Activated naive CD8-positive, alpha-beta T cell treated with anti-CD3 and anti-CD28 coated beads, Interleukin-2, amount 50 U/mL, for 24 hours (primary cell): ENCODE data around the gene KRT1.

ENCODE experiments used
- ATAC-seq: fragments of 150-1000 bp; cut with Tn5 transposase; one replicate; pipeline ENCODE4 v1.10.0; 2021
- DNase-seq: peaks from one replicate; pipeline ENCODE4 v3.0.0; 2021
- H3K27ac Mint-ChIP-seq: one replicate; pipeline ENCODE4 v1.8.0; 2021; ENCODE audit warnings: mild to moderate bottlenecking, mixed read lengths
- H3K27me3 Mint-ChIP-seq: one replicate; pipeline ENCODE4 v1.8.0; 2021; ENCODE audit warnings: mixed read lengths
- H3K36me3 Mint-ChIP-seq: one replicate; pipeline ENCODE4 v1.8.0; 2021; ENCODE audit warnings: low read depth, mixed read lengths
- H3K4me1 Mint-ChIP-seq: one replicate; pipeline ENCODE4 v1.8.0; 2021; ENCODE audit warnings: mixed read lengths
- H3K4me3 Mint-ChIP-seq: one replicate; pipeline ENCODE4 v1.8.0; 2021; ENCODE audit warnings: mild to moderate bottlenecking, moderate library complexity, mixed read lengths
- H3K9me3 Mint-ChIP-seq: one replicate; pipeline ENCODE4 v1.8.0; 2021; ENCODE audit warnings: mixed read lengths

KRT1 gene

DNA sequence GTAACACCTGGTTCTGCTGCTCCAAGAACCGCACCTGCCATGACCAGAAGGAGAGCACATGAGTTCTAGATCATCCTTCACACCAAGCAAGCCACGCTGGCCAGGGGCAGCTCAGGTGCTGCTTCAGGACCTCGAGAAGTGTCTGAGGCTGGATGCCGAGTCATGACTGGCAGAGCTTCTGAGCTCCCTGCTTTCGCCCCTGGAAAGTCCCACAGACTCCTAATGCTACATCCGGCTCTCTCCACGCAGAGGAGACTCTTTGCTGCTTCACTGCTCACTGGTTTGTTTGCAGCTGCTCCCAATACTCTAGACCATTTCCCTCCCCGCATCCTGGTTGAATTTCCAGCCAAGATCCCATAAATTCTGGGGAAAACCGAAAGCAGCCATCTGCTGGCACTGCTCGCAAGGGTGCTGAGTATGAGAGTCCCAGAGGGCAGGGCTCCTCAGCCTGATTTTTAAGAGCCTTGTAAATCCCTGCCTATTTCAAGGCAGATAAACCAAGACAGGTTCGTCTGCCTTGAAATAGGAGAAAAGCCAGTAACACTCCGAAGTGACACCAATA lies 29.6 kb downstream of the KRT1 start:
- Mint-ChIP-seq H3K4me3 (no peak overlapping the region), H3K9me3 (no peaks in the 10 kb centered on the region), H3K27me3 (no peaks in the 10 kb centered on the region), H3K4me1 (peaks cover 34% of the 10 kb centered on the region), H3K36me3 (no peaks in the 10 kb centered on the region), H3K27ac (no peak overlapping the region)
- DNase-seq, result no peak
- ATAC-seq, result no peak

GRCh38 chr12:52649066-52649465 lies 31.1 kb downstream of the KRT1 start:
- H3K4me3 Mint-ChIP-seq, result no peak overlapping the region
- H3K9me3 Mint-ChIP-seq, result no peaks in the 10 kb centered on the region
- no peaks in the 10 kb centered on the region for H3K36me3 Mint-ChIP-seq
- H3K27me3 Mint-ChIP-seq, result no peaks in the 10 kb centered on the region
- no peak overlapping the region for H3K27ac Mint-ChIP-seq
- DNase-seq, result no peak
- no peak for ATAC-seq
- H3K4me1 Mint-ChIP-seq, result peaks cover 48% of the 10 kb centered on the region

DNA sequence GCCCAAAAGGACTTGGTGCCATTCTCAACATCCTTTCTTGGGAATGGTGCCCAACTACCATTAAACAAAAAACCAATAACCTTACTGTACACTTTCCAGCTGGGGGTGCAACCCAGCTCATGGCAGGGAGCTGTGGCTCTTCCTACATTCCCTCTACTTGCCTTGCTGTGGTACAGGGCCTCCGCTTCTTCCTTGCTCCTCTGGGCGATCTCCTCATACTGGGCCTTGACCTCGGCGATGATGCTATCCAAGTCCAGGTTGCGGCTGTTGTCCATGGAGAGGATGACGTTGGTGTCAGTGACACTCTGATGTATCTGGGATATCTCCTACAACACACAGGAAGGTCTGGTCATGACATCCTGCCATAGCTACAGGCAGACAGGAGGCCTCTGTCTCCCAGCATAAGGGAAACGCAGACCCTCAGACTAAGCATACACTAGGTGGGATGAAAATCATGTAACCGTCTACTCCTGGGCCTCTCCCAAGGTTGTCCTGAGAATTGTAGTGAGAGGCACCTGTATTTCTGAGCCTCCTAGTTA lies 32.1 kb downstream of the KRT1 start:
- H3K4me3 Mint-ChIP-seq, result no peak overlapping the region
- H3K27ac Mint-ChIP-seq, result no peak overlapping the region
- peaks cover 51% of the 10 kb centered on the region for H3K4me1 Mint-ChIP-seq
- no peaks in the 10 kb centered on the region for H3K36me3 Mint-ChIP-seq
- no peaks in the 10 kb centered on the region for H3K27me3 Mint-ChIP-seq
- ATAC-seq (no peak), DNase-seq (no peak)
- no peaks in the 10 kb centered on the region for H3K9me3 Mint-ChIP-seq

DNA sequence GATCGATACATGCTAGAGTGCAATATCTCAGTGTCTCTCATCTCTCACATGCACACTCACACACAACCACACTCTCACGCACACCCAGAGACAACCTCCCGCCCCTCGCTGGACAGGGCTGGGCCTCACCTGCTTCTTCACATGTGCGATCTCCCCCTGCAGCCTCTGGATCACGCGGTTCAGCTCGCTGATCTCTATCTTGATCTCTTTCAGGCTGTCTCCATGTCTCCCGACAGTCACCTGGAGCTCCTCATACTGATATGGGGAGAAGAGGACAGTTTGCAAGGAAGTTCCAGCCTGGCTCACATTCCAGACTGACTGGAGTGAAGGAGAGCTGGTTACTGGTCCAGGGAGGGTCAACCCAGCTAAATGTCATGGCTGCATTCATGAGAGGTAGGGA lies 32.6 kb downstream of the KRT1 start:
- H3K27ac Mint-ChIP-seq, result no peak overlapping the region
- ATAC-seq (no peak), DNase-seq (no peak)
- H3K9me3 Mint-ChIP-seq, result no peaks in the 10 kb centered on the region
- no peaks in the 10 kb centered on the region for H3K27me3 Mint-ChIP-seq
- H3K36me3 Mint-ChIP-seq, result no peaks in the 10 kb centered on the region
- H3K4me1 Mint-ChIP-seq, result peaks cover 53% of the 10 kb centered on the region
- H3K4me3 Mint-ChIP-seq, result no peak overlapping the region

GRCh38 chr12:52646613-52647012 lies 33.6 kb downstream of the KRT1 start:
- H3K27me3 Mint-ChIP-seq, result no peaks in the 10 kb centered on the region
- ATAC-seq (no peak), DNase-seq (no peak)
- no peak overlapping the region for H3K4me3 Mint-ChIP-seq
- H3K9me3 Mint-ChIP-seq, result no peaks in the 10 kb centered on the region
- no peaks in the 10 kb centered on the region for H3K36me3 Mint-ChIP-seq
- peaks cover 61% of the 10 kb centered on the region for H3K4me1 Mint-ChIP-seq
- H3K27ac Mint-ChIP-seq, result no peak overlapping the region

GRCh38 chr12:52645982-52646381 lies 34.2 kb downstream of the KRT1 start:
- no peaks in the 10 kb centered on the region for H3K9me3 Mint-ChIP-seq
- no peaks in the 10 kb centered on the region for H3K36me3 Mint-ChIP-seq
- H3K4me1 Mint-ChIP-seq, result peaks cover 65% of the 10 kb centered on the region
- H3K27me3 Mint-ChIP-seq, result no peaks in the 10 kb centered on the region
- ATAC-seq (no peak), DNase-seq (no peak)
- H3K27ac Mint-ChIP-seq, result no peak overlapping the region
- no peak overlapping the region for H3K4me3 Mint-ChIP-seq

GRCh38 chr12:52645120-52645761 lies 35.0 kb downstream of the KRT1 start:
- DNase-seq (no peak), ATAC-seq (peak; percentile 76)
- H3K27me3 Mint-ChIP-seq, result no peaks in the 10 kb centered on the region
- peaks cover 67% of the 10 kb centered on the region for H3K4me1 Mint-ChIP-seq
- H3K27ac Mint-ChIP-seq, result peak overlapping the region; percentile 73
- H3K4me3 Mint-ChIP-seq, result no peak overlapping the region
- H3K9me3 Mint-ChIP-seq, result no peaks in the 10 kb centered on the region
- H3K36me3 Mint-ChIP-seq, result no peaks in the 10 kb centered on the region

DNA sequence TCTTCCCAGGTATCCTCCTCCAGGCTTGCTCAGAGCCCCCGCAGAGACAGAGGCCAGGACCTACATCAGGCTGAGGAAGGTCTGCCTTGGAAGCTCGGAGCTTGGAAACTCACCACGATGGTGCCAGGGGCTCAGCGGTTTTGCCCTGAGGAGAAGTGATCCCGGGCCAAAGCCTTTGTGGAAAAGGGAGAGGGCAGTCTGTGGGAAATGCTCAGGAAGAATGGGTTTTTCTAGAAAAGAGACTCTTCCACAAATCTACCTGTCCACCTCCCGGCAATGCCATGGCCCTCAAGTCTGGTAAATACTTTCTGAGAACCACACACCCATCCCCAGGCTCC lies 36.2 kb downstream of the KRT1 start:
- peaks cover 62% of the 10 kb centered on the region for H3K4me1 Mint-ChIP-seq
- H3K4me3 Mint-ChIP-seq, result no peak overlapping the region
- no peak for DNase-seq
- H3K27me3 Mint-ChIP-seq, result no peaks in the 10 kb centered on the region
- ATAC-seq, result no peak
- no peak overlapping the region for H3K27ac Mint-ChIP-seq
- no peaks in the 10 kb centered on the region for H3K9me3 Mint-ChIP-seq
- no peaks in the 10 kb centered on the region for H3K36me3 Mint-ChIP-seq

GRCh38 chr12:52643233-52644077 lies 36.8 kb downstream of the KRT1 start:
- Mint-ChIP-seq H3K36me3 (no peaks in the 10 kb centered on the region), H3K9me3 (no peaks in the 10 kb centered on the region), H3K4me1 (peaks cover 58% of the 10 kb centered on the region), H3K27me3 (no peaks in the 10 kb centered on the region), H3K27ac (no peak overlapping the region), H3K4me3 (no peak overlapping the region)
- ATAC-seq (no peak), DNase-seq (no peak)

- Mint-ChIP-seq H3K27me3 (no peaks in the 10 kb centered on the region), H3K27ac (no peak overlapping the region), H3K4me3 (no peak overlapping the region), H3K9me3 (no peaks in the 10 kb centered on the region), H3K4me1 (peaks cover 46% of the 10 kb centered on the region), H3K36me3 (no peaks in the 10 kb centered on the region)
- ATAC-seq (no peak), DNase-seq (no peak)
Observed at GRCh38 chr12:52641468-52641867, 38.7 kb downstream of the KRT1 start.

DNA sequence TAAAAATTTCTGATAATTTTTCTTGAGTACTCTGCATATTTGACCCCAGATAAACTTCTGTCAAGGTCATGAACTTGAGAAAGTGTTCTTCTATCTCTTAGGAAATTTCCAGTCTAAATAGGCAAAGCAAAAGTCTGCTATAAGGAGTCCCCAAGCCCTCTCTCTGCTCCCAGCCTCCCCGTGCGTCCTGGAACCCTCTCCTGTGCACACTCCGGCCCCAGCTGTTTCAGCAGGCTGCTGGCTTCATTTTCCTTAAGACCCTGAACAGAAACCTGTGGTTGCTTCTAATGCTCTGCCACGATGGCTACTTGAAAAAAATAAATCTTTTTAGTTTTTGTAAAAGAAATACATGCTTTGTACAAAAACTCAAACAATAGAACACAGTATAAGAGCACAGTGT lies 42.9 kb downstream of the KRT1 start:
- Mint-ChIP-seq H3K27me3 (no peaks in the 10 kb centered on the region), H3K27ac (no peak overlapping the region), H3K4me1 (peaks cover 43% of the 10 kb centered on the region), H3K4me3 (no peak overlapping the region), H3K36me3 (no peaks in the 10 kb centered on the region), H3K9me3 (no peaks in the 10 kb centered on the region)
- ATAC-seq (no peak), DNase-seq (no peak)

GRCh38 chr12:52636592-52637258 lies 43.5 kb downstream of the KRT1 start:
- H3K36me3 Mint-ChIP-seq, result no peaks in the 10 kb centered on the region
- peaks cover 44% of the 10 kb centered on the region for H3K4me1 Mint-ChIP-seq
- no peak overlapping the region for H3K27ac Mint-ChIP-seq
- DNase-seq (no peak), ATAC-seq (no peak)
- H3K9me3 Mint-ChIP-seq, result no peaks in the 10 kb centered on the region
- no peaks in the 10 kb centered on the region for H3K27me3 Mint-ChIP-seq
- H3K4me3 Mint-ChIP-seq, result no peak overlapping the region

GRCh38 chr12:52636189-52636588 lies 44.0 kb downstream of the KRT1 start:
- Mint-ChIP-seq H3K4me1 (peaks cover 43% of the 10 kb centered on the region), H3K9me3 (no peaks in the 10 kb centered on the region), H3K4me3 (no peak overlapping the region), H3K36me3 (no peaks in the 10 kb centered on the region), H3K27ac (no peak overlapping the region), H3K27me3 (no peaks in the 10 kb centered on the region)
- DNase-seq, result no peak
- ATAC-seq, result no peak

GRCh38 chr12:52634266-52635056 lies 45.7 kb downstream of the KRT1 start:
- Mint-ChIP-seq H3K36me3 (no peaks in the 10 kb centered on the region), H3K27ac (no peak overlapping the region), H3K4me3 (no peak overlapping the region), H3K4me1 (peaks cover 56% of the 10 kb centered on the region), H3K27me3 (no peaks in the 10 kb centered on the region), H3K9me3 (no peaks in the 10 kb centered on the region)
- DNase-seq (no peak), ATAC-seq (no peak)
